ENCODE measurements around the gene TOLLIP. TPM values are rescaled to one million over a fixed set of nuclear protein-coding genes. Genes with fewer than 3 reads are reported as not detected.

The TOLLIP gene
- total and polyA plus RNA-seq, 2 of the 4 experiments (the other 2 are of a cell fraction), result 19.7 to 42.9 TPM

DNA sequence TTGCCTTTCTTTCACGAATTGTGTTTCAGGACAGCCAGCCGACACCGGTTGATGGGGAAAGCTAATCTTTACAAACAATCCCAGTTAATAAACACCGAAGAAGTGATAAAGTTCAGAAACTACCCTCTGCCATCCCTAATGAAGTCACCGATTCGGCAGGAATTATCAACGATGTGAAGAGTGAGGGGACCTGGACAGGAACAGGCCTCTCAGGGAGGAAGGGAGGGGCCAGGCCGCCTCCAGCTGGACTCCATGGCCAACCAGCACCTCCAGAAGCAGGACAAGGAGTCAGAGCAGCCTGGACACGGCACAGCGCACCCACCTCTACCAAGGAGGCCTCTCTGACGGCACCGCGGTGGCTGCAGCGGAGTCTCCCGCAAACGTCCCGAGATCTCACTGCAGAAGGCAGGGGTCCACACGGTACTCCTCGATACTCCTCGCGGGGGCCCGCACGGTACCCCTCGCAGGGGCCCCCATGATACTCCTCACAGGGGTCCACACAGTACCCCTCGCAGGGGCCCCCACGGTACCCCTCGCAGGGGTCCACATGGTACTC, 3.9 kb downstream of the TOLLIP start:
- peaks cover 10% of the 10 kb centered on the region for H3K9me1 ChIP-seq (ENCODE audit: insufficient read depth, low read length)
- H2BK15ac ChIP-seq (ENCODE audit: low read depth, low read length), result no peak overlapping the region
- H3K18ac ChIP-seq (ENCODE audit: low read depth, low read length), result no peak overlapping the region
- TF ChIP-seq RCOR1 (IDR thresholded peaks at IDR 0.05; ENCODE audit: insufficient replicate concordance, low read length) (no peak), BHLHE40 (IDR thresholded peaks at IDR 0.05; ENCODE audit: low read depth, low read length) (no peak), SMC3 (IDR thresholded peaks at IDR 0.05; ENCODE audit: low read depth, low read length) (no peak), POLR2A (IDR thresholded peaks at IDR 0.05; ENCODE audit: low read depth, low read length) (no peak), CEBPB (IDR thresholded peaks at IDR 0.05; ENCODE audit: low read depth, low read length) (no peak), FOS (IDR thresholded peaks at IDR 0.05; ENCODE audit: low read depth, low read length) (no peak), RFX5 (IDR thresholded peaks at IDR 0.05; ENCODE audit: low read depth, low read length) (no peak), MAZ (IDR thresholded peaks at IDR 0.05; ENCODE audit: borderline replicate concordance, low read depth, low read length) (no peak)
- TF ChIP-seq, protein P1, sequence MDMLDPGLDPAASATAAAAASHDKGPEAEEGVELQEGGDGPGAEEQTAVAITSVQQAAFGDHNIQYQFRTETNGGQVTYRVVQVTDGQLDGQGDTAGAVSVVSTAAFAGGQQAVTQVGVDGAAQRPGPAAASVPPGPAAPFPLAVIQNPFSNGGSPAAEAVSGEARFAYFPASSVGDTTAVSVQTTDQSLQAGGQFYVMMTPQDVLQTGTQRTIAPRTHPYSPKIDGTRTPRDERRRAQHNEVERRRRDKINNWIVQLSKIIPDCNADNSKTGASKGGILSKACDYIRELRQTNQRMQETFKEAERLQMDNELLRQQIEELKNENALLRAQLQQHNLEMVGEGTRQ (IDR thresholded peaks at IDR 0.05; ENCODE audit: low read depth, low read length), result no peak
- TF ChIP-seq, protein P2, sequence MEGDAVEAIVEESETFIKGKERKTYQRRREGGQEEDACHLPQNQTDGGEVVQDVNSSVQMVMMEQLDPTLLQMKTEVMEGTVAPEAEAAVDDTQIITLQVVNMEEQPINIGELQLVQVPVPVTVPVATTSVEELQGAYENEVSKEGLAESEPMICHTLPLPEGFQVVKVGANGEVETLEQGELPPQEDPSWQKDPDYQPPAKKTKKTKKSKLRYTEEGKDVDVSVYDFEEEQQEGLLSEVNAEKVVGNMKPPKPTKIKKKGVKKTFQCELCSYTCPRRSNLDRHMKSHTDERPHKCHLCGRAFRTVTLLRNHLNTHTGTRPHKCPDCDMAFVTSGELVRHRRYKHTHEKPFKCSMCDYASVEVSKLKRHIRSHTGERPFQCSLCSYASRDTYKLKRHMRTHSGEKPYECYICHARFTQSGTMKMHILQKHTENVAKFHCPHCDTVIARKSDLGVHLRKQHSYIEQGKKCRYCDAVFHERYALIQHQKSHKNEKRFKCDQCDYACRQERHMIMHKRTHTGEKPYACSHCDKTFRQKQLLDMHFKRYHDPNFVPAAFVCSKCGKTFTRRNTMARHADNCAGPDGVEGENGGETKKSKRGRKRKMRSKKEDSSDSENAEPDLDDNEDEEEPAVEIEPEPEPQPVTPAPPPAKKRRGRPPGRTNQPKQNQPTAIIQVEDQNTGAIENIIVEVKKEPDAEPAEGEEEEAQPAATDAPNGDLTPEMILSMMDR (conservative IDR thresholded peaks at IDR 0.05; ENCODE audit: low read depth, low read length), result no peak
- TF ChIP-seq, protein P3, sequence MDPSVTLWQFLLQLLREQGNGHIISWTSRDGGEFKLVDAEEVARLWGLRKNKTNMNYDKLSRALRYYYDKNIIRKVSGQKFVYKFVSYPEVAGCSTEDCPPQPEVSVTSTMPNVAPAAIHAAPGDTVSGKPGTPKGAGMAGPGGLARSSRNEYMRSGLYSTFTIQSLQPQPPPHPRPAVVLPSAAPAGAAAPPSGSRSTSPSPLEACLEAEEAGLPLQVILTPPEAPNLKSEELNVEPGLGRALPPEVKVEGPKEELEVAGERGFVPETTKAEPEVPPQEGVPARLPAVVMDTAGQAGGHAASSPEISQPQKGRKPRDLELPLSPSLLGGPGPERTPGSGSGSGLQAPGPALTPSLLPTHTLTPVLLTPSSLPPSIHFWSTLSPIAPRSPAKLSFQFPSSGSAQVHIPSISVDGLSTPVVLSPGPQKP (IDR thresholded peaks at IDR 0.05; ENCODE audit: borderline replicate concordance, low read depth, low read length), result no peak
- H4K20me1 ChIP-seq (ENCODE audit: insufficient read depth, low read length), result peaks cover 79% of the 10 kb centered on the region
- no peak overlapping the region for H3K9ac ChIP-seq (ENCODE audit: low read depth, low read length)
- 95% methylated on average over 14 of the region's 27 CpGs; no CpG with 5 or more reads in 1 of the 2 experiments for WGBS, 2 experiments (ENCODE audit: extremely low coverage in 2 of 2, insufficient read length in 1 of 2)
- intact Hi-C loops (cut with micrococcal nuclease) (no loop called here), dilution Hi-C loops (cut with HindIII; ENCODE audit: low sequenced_read_pairs, unreplicated experiment) (no loop called here), in situ Hi-C loops (cut with MboI; ENCODE audit: low sequenced_read_pairs) (no loop called here)
- H3K4me1 ChIP-seq (ENCODE audit: control insufficient read depth, insufficient read depth, low read length), result peaks cover 5% of the 10 kb centered on the region; the same call in 1 of the 2 replicates
- no peak overlapping the region for H2AFZ ChIP-seq (replicated peaks; ENCODE audit: low read length, poor library complexity)
- H3K14ac ChIP-seq (replicated peaks; ENCODE audit: low read depth, low read length), result no peak overlapping the region
- H3K4me2 ChIP-seq (ENCODE audit: low read depth, low read length), result no peak overlapping the region
- H2BK5ac ChIP-seq (ENCODE audit: low read depth, low read length, poor library complexity, severe bottlenecking), result no peak overlapping the region
- BruUV-seq (replicated peaks), result no TSS peak
- peaks cover 9% of the 10 kb centered on the region; the same call in 1 of the 2 replicates for H3K36me3 ChIP-seq (ENCODE audit: control insufficient read depth, insufficient read depth, low read length)
- peaks cover 19 to 85% of the 10 kb centered on the region in 2 experiments for H3K79me1 ChIP-seq (ENCODE audit: low read depth in 1 of 2, low read length in 2 of 2)
- H2AK5ac ChIP-seq (ENCODE audit: low read depth, low read length), result no peak overlapping the region
- no peak overlapping the region for H4K5ac ChIP-seq (ENCODE audit: low read depth, low read length)
- no peak overlapping the region for H2BK120ac ChIP-seq (ENCODE audit: low read depth, low read length)
- no peak overlapping the region for H3K4ac ChIP-seq (ENCODE audit: low read depth, low read length)
- ATAC-seq (ENCODE audit: low read depth) (no peak), DNase-seq (no peak)
- no peaks in the 10 kb centered on the region for H3K27me3 ChIP-seq (ENCODE audit: control insufficient read depth, insufficient read depth, low read length)
- H4K8ac ChIP-seq (ENCODE audit: low read depth in 2 of 2, low read length in 2 of 2), result no peak overlapping the region
- no peak overlapping the region for H3K23ac ChIP-seq (ENCODE audit: low read depth, low read length)
- no peak overlapping the region for H2AK9ac ChIP-seq (replicated peaks; ENCODE audit: low read depth, low read length, poor library complexity)
- no peak overlapping the region for H3K27ac ChIP-seq (ENCODE audit: insufficient read depth, low read length)
- H3K9me3 ChIP-seq (ENCODE audit: control insufficient read depth, insufficient read depth, low read length), result no peaks in the 10 kb centered on the region
- POLR2A ChIA-PET (ENCODE audit: unreplicated experiment), result no interaction called here
- H2BK20ac ChIP-seq (ENCODE audit: low read depth, low read length), result no peak overlapping the region
- CTCF ChIA-PET, result interaction anchor here (0.6 kb wide), 1 partner anchor 1883 kb away, joined by 4 read pairs; no protein-coding TSS in a partner anchor
- H4K91ac ChIP-seq (ENCODE audit: insufficient read depth, low read depth, low read length), result no peak overlapping the region
- H3K56ac ChIP-seq (ENCODE audit: extremely low read depth, insufficient read depth, low read length), result no peak overlapping the region
- no peak overlapping the region for H3K4me3 ChIP-seq (ENCODE audit: insufficient read depth, low read depth, low read length)

All from IMR-90 (cell line).